HepG2 (cell line): ENCODE data around the gene GLIS1.

ENCODE experiments used
- HMGXB4 ChIP-seq, 2 experiments: sonication (generic) in 1 of 2; formaldehyde crosslinking in 1 of 2; IDR thresholded peaks; 2 replicates each; pipeline versions ENCODE4 v1.4.0 to v1.6.1; 2018 to 2020; ENCODE audit warnings: missing genetic modification reagents in 2 of 2, borderline replicate concordance in 1 of 2, low read depth in 1 of 2, mild to moderate bottlenecking in 1 of 2, missing biosample characterization in 1 of 2
- POLR2A ChIP-seq, 2 experiments: IDR thresholded peaks; 2 replicates each; pipeline ENCODE4 v1.6.1; 2011; ENCODE audit warnings: low read depth in 2 of 2, low read length in 2 of 2, mild to moderate bottlenecking in 1 of 2, moderate library complexity in 1 of 2; ENCODE audit not compliant: insufficient read depth in 1 of 2
- ZNF546 ChIP-seq: sonication (generic); formaldehyde crosslinking; conservative IDR thresholded peaks from 2 replicates; pipeline ENCODE4 v1.8.1; 2023; ENCODE audit warnings: mild to moderate bottlenecking, missing genetic modification reagents

- TF ChIP-seq ZNF546 (CRISPR knock-in tag) (no peak), POLR2A (IDR thresholded peaks at IDR 0.05; ENCODE audit: insufficient read depth in 1 of 2, low read depth in 2 of 2, low read length in 2 of 2) (no peak), HMGXB4 (CRISPR knock-in tag; IDR thresholded peaks at IDR 0.05; ENCODE audit: borderline replicate concordance in 1 of 2, low read depth in 1 of 2) (no peak)
Observed at GRCh38 chr1:53658489-53659230, 80.3 kb downstream of the GLIS1 start.
